Activated naive CD4-positive, alpha-beta T cell treated with anti-CD3 and anti-CD28 coated beads, Interleukin-2, amount 50 U/mL, for 72 hours (primary cell): ENCODE measurements around the gene COG1. TPM values are rescaled to one million over a fixed set of nuclear protein-coding genes. Genes with fewer than 3 reads are reported as not detected.
A peak's percentile ranks its signal among the peaks of the same experiment; 100 is the strongest.
"Not testable (repeated sequence)": the region's sequence is repeated elsewhere in the genome, so short reads cannot be mapped to it uniquely, and the experiment has no call there.

Experiments used
- ATAC-seq, 2 donors: fragments of 150-1000 bp; cut with Tn5 transposase; 2 replicates each; pipeline ENCODE4 v1.10.0; 2021; ENCODE audit warnings: mild to moderate bottlenecking in 2 of 2, moderate library complexity in 2 of 2
- DNase-seq, 2 donors: peaks; one replicate each; pipeline ENCODE4 v3.0.0; 2021 to 2022; ENCODE audit warnings: low spot score in 2 of 2
- H3K27ac Mint-ChIP-seq, 2 donors: one replicate each; pipeline ENCODE4 v1.8.0; 2022; ENCODE audit warnings: mild to moderate bottlenecking in 2 of 2, mixed read lengths in 2 of 2
- H3K36me3 Mint-ChIP-seq, 2 donors: one replicate each; pipeline ENCODE4 v1.8.0; 2022; ENCODE audit warnings: mixed read lengths in 2 of 2
- H3K9me3 Mint-ChIP-seq, 2 donors: one replicate each; pipeline ENCODE4 v1.8.0; 2022; ENCODE audit warnings: mixed read lengths in 2 of 2
- total RNA-seq, 2 donors: library from RNA; stranded (reverse); gene quantifications; one replicate each; pipeline ENCODE4 v1.2.3, GENCODE V29; 2022

Gene COG1, protein sequence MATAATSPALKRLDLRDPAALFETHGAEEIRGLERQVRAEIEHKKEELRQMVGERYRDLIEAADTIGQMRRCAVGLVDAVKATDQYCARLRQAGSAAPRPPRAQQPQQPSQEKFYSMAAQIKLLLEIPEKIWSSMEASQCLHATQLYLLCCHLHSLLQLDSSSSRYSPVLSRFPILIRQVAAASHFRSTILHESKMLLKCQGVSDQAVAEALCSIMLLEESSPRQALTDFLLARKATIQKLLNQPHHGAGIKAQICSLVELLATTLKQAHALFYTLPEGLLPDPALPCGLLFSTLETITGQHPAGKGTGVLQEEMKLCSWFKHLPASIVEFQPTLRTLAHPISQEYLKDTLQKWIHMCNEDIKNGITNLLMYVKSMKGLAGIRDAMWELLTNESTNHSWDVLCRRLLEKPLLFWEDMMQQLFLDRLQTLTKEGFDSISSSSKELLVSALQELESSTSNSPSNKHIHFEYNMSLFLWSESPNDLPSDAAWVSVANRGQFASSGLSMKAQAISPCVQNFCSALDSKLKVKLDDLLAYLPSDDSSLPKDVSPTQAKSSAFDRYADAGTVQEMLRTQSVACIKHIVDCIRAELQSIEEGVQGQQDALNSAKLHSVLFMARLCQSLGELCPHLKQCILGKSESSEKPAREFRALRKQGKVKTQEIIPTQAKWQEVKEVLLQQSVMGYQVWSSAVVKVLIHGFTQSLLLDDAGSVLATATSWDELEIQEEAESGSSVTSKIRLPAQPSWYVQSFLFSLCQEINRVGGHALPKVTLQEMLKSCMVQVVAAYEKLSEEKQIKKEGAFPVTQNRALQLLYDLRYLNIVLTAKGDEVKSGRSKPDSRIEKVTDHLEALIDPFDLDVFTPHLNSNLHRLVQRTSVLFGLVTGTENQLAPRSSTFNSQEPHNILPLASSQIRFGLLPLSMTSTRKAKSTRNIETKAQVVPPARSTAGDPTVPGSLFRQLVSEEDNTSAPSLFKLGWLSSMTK
- total RNA-seq, result 10 to 100 TPM; 26.8 to 40.5 TPM

- no peaks in the 10 kb centered on the region for H3K9me3 Mint-ChIP-seq
- H3K27ac Mint-ChIP-seq, result peak within 1 kb of the TSS; percentile 92 to 95
- H3K36me3 Mint-ChIP-seq, result peaks cover 18 to 25% of the 10 kb centered on the region in 2 donors
- peak; percentile 82 to 84 for ATAC-seq
- DNase-seq, result peak; percentile 67 to 79
Observed at GRCh38 chr17:73192894-73193701, at the start of gene COG1. Gene COG1, plus strand, starts transcription at chr17:73193055. Its CDS starts 15 bp downstream, at chr17:73193070.

GRCh38 chr17:73144209-73144608 is 48.6 kb upstream of the COG1 start:
- Mint-ChIP-seq H3K27ac (peak overlapping the region in 1 of 2 donors; percentile 58), H3K36me3 (peaks cover 5 to 24% of the 10 kb centered on the region in 2 donors), H3K9me3 (peaks cover 10 to 31% of the 10 kb centered on the region in 2 donors)

GRCh38 chr17:73145641-73146040 is 47.2 kb upstream of the COG1 start:
- H3K27ac Mint-ChIP-seq, result peak overlapping the region in 1 of 2 donors; percentile 2
- ATAC-seq (no peak), DNase-seq (no peak)
- peaks cover 10 to 31% of the 10 kb centered on the region in 2 donors for H3K9me3 Mint-ChIP-seq
- peaks cover 5 to 24% of the 10 kb centered on the region in 2 donors for H3K36me3 Mint-ChIP-seq

More at GRCh38 chr17:73144209-73144608, 48.6 kb upstream of the COG1 start:
- ATAC-seq, DNase-seq: not testable (repeated sequence)

GRCh38 chr17:73147791-73148190 is 45.1 kb upstream of the COG1 start:
- not testable (repeated sequence) for DNase-seq, ATAC-seq, H3K27ac Mint-ChIP-seq
- Mint-ChIP-seq H3K36me3 (peaks cover 5 to 24% of the 10 kb centered on the region in 2 donors), H3K9me3 (peaks cover 10 to 40% of the 10 kb centered on the region in 2 donors)

DNA sequence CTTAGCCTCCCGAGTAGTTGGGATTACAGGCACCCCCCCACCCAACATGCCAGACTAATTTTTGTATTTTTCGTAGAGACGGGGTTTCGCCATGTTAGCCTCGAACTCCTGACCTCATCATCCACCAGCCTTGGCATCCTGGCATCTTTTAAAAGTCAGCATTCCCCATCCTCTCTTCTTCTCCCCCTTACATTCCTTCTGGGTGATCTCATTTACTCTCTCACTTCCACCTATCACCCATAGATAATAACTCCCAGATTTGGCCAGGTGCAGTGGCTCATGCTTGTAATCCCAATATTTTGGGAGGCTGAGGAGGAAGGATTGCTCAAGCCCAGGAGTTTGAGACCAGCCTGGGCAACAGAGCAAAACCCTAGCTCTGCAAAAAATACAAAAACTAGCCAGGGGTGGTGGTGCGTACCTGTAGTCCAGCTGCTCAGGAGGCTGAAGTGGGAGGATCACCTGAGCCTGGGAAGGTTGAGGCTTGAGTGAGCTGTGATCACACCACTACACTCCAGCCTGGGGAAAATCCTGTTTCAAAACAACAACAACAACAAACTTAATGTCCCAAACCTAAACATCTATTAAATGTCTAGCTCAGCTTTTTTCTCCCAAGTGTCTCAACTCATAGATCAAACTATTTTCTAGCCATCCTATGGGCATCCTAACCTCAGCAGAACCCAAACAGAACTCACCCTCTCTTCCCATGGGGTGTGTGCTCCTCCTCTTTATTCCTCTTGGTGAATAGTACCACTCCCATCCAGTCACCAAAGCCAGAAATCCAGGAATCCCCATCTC is 44.1 kb upstream of the COG1 start:
- ATAC-seq, result no peak
- Mint-ChIP-seq H3K9me3 (peaks cover 10 to 34% of the 10 kb centered on the region in 2 donors), H3K36me3 (peaks cover 5 to 24% of the 10 kb centered on the region in 2 donors), H3K27ac (no peak overlapping the region)
- DNase-seq, result no peak

- peak overlapping the region in 1 of 2 donors; percentile 38 for H3K27ac Mint-ChIP-seq
Observed at GRCh38 chr17:73150622-73151300, 42.1 kb upstream of the COG1 start.

DNA sequence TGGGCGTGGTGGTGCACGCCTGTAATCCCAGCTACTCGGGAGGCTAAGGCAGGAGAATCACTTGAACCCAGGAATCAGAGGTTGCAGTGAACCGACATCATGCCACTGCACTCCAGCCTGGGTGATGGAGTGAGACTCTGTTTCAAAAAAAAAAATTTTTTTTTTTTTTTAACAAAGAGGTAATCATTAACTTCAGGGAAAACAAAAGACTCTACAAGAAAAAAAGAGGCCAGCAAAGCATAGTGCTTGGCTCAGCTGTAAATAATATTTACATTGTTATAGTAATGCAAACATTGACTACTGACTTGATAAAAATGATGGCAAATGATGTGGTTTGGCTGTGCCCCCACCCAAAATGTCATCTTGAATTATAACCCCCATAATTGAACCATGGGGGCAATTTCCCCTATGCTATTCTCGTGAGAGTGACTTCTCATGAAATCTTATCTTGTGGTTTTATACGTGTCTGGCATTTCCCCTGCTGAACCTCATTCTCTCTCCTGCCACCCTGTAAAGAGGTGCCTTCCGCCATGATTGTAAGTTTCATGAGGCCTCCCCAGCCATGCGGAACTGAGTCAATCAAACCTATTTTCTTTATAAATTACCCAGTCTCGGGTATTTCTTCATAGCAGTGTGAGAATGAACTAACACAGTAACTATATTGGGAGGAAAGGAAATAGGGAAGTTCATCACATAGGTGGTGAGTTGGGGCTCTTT is 40.8 kb upstream of the COG1 start:
- H3K9me3 Mint-ChIP-seq, result peaks cover 0 to 10% of the 10 kb centered on the region in 2 donors
- peak overlapping the region in 1 of 2 donors; percentile 54 for H3K27ac Mint-ChIP-seq
- ATAC-seq (peak in 1 of 2 donors; percentile 65), DNase-seq (no peak)
- no peaks in the 10 kb centered on the region for H3K36me3 Mint-ChIP-seq

More at GRCh38 chr17:73150622-73151300, 42.1 kb upstream of the COG1 start:
- H3K9me3 Mint-ChIP-seq, result peaks cover 3 to 18% of the 10 kb centered on the region in 2 donors
- DNase-seq, H3K36me3 Mint-ChIP-seq: not testable (repeated sequence)
- ATAC-seq, result peak in 1 of 2 donors; percentile 34

DNA sequence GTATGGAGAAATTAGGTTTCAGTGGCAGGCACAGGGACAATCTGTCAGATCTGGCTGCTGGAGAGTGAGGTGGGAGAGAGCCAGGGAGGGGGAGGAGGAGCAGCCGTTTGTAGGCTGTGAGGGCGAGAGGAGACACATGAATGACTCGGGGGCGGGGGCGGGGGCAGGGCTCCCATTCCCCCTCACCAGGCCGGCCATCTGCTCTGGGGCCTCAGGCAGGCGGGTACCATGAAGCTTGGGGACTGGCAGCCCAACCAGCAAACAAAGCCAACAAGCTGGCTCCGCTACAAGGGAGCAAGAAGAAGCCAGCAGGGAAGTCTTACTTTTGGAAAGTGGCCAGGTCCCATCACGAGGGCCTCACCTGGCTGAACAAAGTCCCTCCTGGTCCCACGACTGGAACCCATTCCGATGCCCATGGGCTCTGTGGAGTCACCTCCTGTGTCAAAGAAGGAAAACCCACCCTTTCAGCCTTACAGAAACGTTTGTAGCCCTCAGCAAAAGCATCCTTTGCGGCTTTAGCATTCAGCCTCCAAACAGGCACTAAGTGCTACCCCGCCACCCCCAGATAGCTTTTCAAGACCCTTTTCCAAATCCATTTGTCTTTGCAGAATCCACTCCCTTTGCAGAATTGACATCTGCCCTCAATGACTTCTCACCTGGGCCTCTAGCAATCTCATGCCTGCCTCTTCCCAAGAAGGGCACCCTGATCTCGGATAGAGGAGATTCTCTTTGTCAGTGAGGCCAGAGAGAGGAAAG is 37.3 kb upstream of the COG1 start:
- peaks cover 0 to 10% of the 10 kb centered on the region in 2 donors for H3K9me3 Mint-ChIP-seq

GRCh38 chr17:73156166-73156840 is 36.6 kb upstream of the COG1 start:
- ATAC-seq (peak; percentile 74 to 92), DNase-seq (peak in 1 of 2 donors; percentile 72)
- Mint-ChIP-seq H3K36me3 (no peaks in the 10 kb centered on the region), H3K9me3 (peaks cover 0 to 8% of the 10 kb centered on the region in 2 donors), H3K27ac (no peak overlapping the region)

More for the DNA sequence above, 37.3 kb upstream of the COG1 start:
- Mint-ChIP-seq H3K27ac (no peak overlapping the region), H3K36me3 (no peaks in the 10 kb centered on the region)
- DNase-seq, result no peak
- peak in 1 of 2 donors; percentile 18 for ATAC-seq

DNA sequence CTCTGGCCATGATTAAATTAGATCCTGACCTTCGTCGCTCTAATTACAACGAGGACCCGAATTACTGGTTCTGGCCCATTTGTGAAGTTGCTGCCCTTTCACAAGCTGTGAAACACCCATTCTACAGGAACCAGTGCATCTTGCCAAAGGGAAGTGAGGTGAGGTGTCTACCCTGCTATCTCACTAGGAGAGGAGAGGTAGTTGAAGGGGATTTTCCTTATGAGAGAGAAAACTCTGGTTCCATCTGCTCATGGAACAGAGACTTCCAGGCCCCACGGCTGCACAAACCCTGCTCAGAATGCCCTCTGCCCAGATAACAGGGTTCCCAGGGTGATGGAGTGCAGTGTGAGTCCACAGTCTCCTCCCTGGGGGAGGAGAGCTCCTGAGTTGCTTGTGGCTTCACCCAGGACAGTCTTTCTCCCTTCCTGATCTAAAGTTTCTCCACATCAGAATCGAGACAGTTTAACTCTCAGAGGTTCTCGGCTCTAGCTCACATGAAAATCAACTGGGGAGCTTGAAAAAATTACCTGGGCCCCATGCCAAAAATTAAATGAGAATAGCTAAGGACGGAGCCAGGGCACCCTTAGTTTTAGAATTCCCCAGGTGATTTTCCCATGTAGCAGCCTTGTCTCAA is 35.9 kb upstream of the COG1 start:
- Mint-ChIP-seq H3K36me3 (no peaks in the 10 kb centered on the region), H3K27ac (no peak overlapping the region), H3K9me3 (peaks cover 0 to 4% of the 10 kb centered on the region in 2 donors)
- no peak for ATAC-seq
- DNase-seq, result no peak

GRCh38 chr17:73157521-73157890 is 35.3 kb upstream of the COG1 start:
- no peak for ATAC-seq
- no peaks in the 10 kb centered on the region for H3K36me3 Mint-ChIP-seq

DNA sequence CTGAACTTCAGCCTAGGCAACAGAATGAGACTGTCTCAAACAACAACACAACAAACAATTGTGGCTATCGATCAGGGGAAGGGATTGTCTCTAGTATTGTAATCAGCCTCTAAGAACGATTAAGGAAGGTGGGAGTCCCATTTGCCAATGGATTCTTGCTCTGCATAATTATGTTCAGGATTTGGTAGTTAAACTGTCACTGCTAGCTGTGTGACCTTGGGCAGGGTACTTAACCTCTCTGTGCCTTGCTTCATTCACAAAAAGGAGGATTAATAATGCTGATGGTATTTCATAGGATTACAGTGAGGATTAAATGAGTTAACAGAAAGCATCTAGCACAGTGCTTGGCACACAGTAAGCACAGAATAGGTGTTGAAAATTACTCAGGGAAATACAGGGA is 34.7 kb upstream of the COG1 start:
- H3K9me3 Mint-ChIP-seq, result no peaks in the 10 kb centered on the region
- ATAC-seq, result no peak
- H3K27ac Mint-ChIP-seq, result no peak overlapping the region
- DNase-seq, result no peak
- no peaks in the 10 kb centered on the region for H3K36me3 Mint-ChIP-seq

More at GRCh38 chr17:73157521-73157890, 35.3 kb upstream of the COG1 start:
- H3K27ac Mint-ChIP-seq, result no peak overlapping the region
- H3K9me3 Mint-ChIP-seq, result peaks cover 0 to 1% of the 10 kb centered on the region in 2 donors
- no peak for DNase-seq
